ENCODE results near the gene USP28.

DNA sequence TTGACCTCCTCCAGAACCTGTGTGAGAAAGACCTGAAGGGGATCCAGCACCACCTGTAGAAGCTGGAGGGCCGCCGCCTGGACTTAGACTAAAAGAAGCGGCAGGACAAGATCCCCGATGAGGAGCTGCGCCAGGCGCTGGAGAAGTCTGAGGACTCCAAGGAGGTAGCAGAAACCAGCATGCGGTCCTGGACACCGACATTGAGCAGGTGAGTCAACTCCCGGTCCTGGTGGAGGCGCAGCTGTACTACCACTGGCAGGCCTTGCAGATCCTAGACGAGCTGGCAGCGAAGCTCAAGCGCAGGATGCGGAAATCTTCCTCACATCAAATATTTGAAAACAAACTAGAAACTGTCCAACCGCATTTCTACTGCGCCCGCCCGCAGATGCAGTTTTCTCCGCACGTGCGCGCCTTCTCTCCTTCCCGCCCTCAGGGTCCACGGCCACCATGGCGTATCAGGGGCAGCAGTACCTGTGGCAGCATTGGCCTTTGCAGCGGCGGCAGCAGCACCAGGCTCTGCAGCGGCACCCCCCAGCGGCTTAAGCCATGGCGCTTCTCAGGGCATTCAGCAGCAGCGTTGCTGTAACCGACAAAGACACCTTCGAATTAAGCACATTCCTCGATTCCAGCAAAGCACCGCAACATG lies 85.6 kb downstream of the USP28 start:
- TF ChIP-seq, protein P1, sequence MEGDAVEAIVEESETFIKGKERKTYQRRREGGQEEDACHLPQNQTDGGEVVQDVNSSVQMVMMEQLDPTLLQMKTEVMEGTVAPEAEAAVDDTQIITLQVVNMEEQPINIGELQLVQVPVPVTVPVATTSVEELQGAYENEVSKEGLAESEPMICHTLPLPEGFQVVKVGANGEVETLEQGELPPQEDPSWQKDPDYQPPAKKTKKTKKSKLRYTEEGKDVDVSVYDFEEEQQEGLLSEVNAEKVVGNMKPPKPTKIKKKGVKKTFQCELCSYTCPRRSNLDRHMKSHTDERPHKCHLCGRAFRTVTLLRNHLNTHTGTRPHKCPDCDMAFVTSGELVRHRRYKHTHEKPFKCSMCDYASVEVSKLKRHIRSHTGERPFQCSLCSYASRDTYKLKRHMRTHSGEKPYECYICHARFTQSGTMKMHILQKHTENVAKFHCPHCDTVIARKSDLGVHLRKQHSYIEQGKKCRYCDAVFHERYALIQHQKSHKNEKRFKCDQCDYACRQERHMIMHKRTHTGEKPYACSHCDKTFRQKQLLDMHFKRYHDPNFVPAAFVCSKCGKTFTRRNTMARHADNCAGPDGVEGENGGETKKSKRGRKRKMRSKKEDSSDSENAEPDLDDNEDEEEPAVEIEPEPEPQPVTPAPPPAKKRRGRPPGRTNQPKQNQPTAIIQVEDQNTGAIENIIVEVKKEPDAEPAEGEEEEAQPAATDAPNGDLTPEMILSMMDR (IDR thresholded peaks at IDR 0.05), result no peak
- TF ChIP-seq EZH2phosphoT487 (IDR thresholded peaks at IDR 0.05) (no peak), EZH2 (IDR thresholded peaks at IDR 0.05) (no peak)
